ENCODE data around the gene DEXI.

DNA sequence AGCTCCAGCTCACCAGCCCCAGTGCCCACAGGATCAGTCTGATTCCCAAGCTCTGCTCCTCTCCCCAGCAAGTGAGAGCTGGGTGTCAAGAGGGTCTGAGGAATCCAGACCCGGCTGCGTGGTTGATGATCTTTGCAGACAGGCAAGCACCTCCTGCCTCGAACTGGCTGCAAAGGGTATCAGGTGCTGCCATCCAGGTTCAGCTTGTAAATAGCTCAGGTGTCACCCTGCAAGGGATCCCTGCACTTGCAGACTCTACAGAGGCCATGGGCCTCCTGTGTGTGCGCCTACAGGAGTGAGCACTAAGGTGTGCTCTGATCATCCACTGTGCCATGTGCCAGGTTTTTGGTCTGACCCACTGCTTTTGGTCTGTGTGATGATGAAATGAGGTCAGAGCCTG, 16.2 kb downstream of the DEXI start:
- TF ChIP-seq, protein P1, sequence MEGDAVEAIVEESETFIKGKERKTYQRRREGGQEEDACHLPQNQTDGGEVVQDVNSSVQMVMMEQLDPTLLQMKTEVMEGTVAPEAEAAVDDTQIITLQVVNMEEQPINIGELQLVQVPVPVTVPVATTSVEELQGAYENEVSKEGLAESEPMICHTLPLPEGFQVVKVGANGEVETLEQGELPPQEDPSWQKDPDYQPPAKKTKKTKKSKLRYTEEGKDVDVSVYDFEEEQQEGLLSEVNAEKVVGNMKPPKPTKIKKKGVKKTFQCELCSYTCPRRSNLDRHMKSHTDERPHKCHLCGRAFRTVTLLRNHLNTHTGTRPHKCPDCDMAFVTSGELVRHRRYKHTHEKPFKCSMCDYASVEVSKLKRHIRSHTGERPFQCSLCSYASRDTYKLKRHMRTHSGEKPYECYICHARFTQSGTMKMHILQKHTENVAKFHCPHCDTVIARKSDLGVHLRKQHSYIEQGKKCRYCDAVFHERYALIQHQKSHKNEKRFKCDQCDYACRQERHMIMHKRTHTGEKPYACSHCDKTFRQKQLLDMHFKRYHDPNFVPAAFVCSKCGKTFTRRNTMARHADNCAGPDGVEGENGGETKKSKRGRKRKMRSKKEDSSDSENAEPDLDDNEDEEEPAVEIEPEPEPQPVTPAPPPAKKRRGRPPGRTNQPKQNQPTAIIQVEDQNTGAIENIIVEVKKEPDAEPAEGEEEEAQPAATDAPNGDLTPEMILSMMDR (IDR thresholded peaks at IDR 0.05) = no peak
- TF ChIP-seq POLR2AphosphoS5 (IDR thresholded peaks at IDR 0.05) (no peak), POLR2A (IDR thresholded peaks at IDR 0.05) (no peak)
